Putamen (tissue), 1 donor: ENCODE results near the gene DYDC2.

Source experiments
- DNase-seq: peaks from one replicate; pipeline ENCODE4 v3.0.0-alpha.2; 2016; ENCODE audit warnings: low spot score

The DYDC2 gene

GRCh38 chr10:80372675-80373074 is 16.1 kb downstream of the DYDC2 start:
- no peak for DNase-seq

GRCh38 chr10:80373502-80373901 is 16.9 kb downstream of the DYDC2 start:
- DNase-seq = no peak

GRCh38 chr10:80379701-80380100 is 23.1 kb downstream of the DYDC2 start:
- no peak for DNase-seq

GRCh38 chr10:80380185-80380584 is 23.6 kb downstream of the DYDC2 start:
- no peak for DNase-seq

- DNase-seq = no peak
These were observed 26.4 kb downstream of the DYDC2 start for GRCh38 chr10:80382989-80383388.

GRCh38 chr10:80390740-80391139 is 34.2 kb downstream of the DYDC2 start:
- no peak for DNase-seq

- no peak for DNase-seq
These were observed 35.7 kb downstream of the DYDC2 start for GRCh38 chr10:80392250-80392649.

- no peak for DNase-seq
These were observed 37.9 kb downstream of the DYDC2 start for GRCh38 chr10:80394358-80394916.

- DNase-seq = no peak
These were observed 40.4 kb downstream of the DYDC2 start for GRCh38 chr10:80397014-80397413.

- no peak for DNase-seq
These were observed 43.7 kb downstream of the DYDC2 start for GRCh38 chr10:80400136-80400804.

- DNase-seq = no peak
These were observed 48.5 kb downstream of the DYDC2 start for GRCh38 chr10:80405035-80405434.

- no peak for DNase-seq
These were observed 49.0 kb downstream of the DYDC2 start for GRCh38 chr10:80405626-80406025.

- no peak for DNase-seq
These were observed 49.6 kb downstream of the DYDC2 start for GRCh38 chr10:80406204-80406603.

GRCh38 chr10:80407812-80408241 is 51.2 kb downstream of the DYDC2 start:
- DNase-seq = no peak

- peak; percentile 80 for DNase-seq
These were observed 51.9 kb downstream of the DYDC2 start, which contains the start of gene PRXL2A for GRCh38 chr10:80408242-80409101. Gene PRXL2A, plus strand, starts transcription at chr10:80408551. Its CDS starts 11,917 bp downstream, at chr10:80420468.

- no peak for DNase-seq
These were observed 52.5 kb downstream of the DYDC2 start for GRCh38 chr10:80409121-80409520.

GRCh38 chr10:80410122-80410521 is 53.5 kb downstream of the DYDC2 start:
- DNase-seq = no peak

GRCh38 chr10:80410578-80411145 is 54.1 kb downstream of the DYDC2 start:
- no peak for DNase-seq

- DNase-seq = no peak
These were observed 54.7 kb downstream of the DYDC2 start for GRCh38 chr10:80411267-80411668.

- no peak for DNase-seq
These were observed 55.2 kb downstream of the DYDC2 start for GRCh38 chr10:80411681-80412220.

GRCh38 chr10:80412486-80412885 is 55.9 kb downstream of the DYDC2 start:
- no peak for DNase-seq

GRCh38 chr10:80413271-80413996 is 56.9 kb downstream of the DYDC2 start:
- DNase-seq = no peak
